NCI-H446 treated with DMSO at 0.1 percent for 48 hours (cell line): ENCODE measurements around the gene ALX3.

Experiments used
- DNase-seq: peaks from one replicate; lab custom pipeline; 2025; lab: John Stamatoyannopoulos, UW

ALX3 gene

DNA sequence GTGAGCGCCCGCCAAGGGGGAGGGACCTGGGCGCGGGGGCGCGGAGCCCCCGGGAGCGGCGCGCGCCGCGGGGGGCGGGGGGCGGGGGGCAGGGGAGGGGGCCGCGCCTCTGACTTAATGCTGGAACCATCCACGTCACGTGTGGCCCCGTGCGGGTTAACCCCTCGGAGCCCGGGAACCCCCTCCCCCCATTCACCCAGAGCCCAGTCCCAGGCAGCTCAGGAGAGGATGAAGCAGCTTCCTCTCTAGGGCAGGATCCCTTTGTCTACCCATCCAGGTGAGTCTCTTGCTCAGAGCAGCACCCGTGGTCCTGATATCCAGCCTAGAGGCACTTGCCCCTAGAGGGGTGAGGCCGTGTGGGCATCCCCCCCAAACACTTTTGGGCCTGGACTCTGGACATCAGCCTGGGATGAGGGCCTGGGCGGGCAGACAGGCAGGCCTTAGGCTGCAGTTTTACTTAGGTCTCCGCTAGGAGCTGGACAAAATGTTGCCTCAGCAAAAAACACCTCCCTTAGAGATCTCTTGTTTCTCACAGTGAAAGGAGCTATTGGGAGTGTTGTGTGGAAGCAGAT is at the start of gene ALX3:
Gene ALX3, minus strand, starts transcription at position 2 of the 572 bp plus-strand sequence. CDS start 60 bp downstream, outside the sequence.
- no peak for DNase-seq

DNA sequence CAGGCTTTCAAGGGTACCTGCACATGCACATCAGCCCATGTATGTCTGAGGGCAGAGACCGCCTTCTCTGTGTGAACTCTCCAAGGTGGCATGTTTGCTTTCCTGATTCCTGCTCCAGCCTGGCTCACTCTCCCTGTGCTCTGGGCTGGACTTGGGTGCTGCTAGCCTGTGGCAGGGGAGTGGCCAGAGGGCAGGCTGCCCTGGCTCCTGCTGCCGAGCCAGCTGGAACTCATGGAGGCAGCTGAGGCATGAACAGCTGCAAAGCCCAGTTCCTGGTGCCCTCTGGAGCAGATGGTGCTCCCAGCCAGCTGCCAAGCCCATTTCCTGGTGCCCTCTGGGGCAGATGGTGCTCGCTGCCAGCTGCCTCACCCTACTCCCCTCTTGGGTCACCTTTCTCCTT is 49.4 kb upstream of the ALX3 start:
- peak; percentile 36 for DNase-seq

DNA sequence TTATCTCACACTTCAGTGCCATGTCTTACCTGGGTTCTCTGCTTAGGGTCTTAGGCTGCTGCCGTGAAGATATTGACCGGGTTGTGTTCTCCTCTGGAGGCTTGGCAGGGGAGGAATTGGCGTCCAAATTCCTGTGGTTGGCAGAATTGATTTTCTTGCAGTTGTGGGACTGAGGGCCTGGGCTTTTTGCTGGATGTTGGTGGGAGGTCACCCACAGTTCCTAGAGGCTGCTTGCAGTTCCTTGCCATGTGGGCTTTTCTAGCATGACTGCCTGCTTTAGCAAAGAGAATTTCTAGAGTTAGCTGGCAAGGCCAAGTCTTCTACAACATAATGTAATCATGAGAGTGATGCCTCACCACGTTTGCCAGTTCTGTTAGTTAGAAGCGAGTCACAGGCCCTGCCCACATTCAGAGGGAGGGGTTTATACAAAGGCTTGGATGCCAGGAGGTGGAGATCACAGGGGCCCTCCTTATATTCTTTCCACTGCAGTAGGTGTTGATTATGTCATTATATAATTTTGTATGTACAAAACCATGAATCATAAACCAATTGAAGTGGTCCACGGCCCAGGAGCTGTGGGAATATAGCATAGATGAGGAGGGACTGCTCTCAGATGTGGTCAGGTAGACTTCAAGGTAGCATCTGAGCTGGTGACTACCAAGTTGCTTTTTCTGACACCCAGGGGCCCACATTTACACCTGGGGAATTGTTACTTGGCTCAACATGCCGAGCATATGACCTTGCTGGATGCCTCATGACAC is 48.3 kb upstream of the ALX3 start:
- DNase-seq: no peak

DNA sequence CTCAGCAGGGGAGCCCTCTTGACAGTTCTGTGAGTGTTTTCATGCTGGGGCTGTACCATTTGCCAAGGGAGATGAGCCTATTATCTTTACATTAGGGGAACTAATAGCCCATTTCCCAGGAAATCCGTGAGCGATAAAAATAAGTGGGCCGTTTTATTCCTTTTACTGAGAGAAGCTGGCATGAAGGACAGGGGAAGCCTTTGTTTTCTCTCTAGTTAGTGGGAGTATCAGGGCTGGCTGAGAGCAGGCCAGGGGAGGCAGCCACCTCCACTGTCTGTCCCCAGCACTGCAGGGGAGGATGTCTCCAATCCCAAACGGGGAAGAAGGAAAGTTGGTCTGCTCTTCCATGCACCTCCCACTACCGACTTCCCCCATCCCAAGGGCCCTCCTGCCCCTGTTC is 44.3 kb upstream of the ALX3 start:
- DNase-seq: no peak

DNA sequence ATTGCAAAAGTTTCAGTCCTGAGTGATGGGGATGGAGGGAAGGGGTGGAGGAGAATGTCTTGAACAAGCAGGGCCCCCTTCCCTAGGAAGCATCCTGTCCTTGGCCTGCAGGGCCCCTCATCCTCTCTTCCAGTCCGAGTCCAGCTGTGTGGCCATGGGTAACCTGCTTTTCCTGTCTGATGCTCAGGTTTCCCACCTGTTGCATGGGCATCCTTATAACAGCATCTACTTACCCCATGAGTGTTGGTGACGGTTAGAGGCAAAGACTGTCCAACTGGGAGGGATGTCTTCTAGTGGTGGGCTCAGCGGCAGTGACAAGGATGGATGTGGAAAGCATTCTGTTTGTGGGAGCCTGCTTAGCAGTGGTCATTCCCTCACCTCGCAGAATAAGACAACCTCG is 43.7 kb upstream of the ALX3 start:
- DNase-seq: no peak

DNA sequence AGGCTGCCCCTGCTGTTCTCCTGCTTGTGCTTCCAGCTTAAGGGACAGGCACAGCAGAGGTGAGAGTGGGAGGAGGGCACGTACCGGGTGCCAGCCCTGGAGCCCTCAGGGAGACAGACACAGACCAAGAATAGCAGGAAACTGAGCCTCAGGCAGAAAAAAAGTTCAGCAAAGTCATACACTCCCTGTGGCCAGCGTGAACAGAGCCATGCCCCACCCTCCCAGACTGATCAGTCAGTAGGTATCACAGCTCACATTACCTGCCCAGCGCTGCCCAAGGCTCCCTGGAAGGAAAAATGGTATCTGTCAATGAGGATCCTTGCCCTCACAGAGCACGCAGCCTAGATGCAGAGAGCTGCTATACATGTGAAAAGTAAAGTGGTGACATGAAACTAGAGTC is 43.1 kb upstream of the ALX3 start:
- no peak for DNase-seq

DNA sequence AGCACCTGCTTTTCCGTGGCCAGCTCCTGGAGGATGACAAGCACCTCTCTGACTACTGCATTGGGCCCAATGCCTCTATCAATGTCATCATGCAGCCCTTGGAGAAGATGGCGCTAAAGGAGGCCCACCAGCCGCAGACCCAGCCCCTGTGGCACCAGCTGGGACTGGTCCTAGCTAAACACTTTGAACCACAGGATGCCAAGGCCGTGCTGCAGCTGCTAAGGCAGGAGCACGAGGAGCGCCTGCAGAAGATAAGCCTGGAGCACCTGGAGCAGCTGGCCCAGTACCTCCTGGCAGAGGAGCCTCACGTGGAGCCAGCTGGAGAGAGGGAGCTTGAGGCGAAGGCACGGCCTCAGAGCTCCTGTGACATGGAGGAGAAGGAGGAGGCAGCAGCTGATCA is 42.2 kb upstream of the ALX3 start:
- no peak for DNase-seq

DNA sequence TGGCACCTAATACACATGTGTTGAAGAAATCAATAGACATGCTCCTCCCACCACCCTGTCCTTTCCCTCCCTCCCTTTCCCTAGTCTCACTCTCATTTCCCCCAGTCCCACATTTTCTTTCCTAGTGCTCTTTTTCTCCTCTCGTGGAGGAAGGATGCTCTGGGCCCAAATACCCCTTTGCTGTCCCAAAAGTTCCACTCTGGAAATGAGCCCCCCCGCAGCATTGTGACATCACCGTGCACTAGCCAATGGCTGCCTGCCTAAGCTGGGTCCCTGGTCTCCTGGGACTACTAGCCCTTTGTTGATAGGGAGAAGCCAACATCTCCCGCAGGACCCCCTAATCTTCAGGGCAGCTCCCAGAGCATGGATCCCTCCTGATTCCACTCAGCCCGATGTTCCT is 41.7 kb upstream of the ALX3 start, which contains the start of gene UBL4B:
Gene UBL4B, plus strand, starts transcription at position 301 of the 400 bp plus-strand sequence. Its CDS starts 92 bp downstream, at position 393.
- no peak for DNase-seq

DNA sequence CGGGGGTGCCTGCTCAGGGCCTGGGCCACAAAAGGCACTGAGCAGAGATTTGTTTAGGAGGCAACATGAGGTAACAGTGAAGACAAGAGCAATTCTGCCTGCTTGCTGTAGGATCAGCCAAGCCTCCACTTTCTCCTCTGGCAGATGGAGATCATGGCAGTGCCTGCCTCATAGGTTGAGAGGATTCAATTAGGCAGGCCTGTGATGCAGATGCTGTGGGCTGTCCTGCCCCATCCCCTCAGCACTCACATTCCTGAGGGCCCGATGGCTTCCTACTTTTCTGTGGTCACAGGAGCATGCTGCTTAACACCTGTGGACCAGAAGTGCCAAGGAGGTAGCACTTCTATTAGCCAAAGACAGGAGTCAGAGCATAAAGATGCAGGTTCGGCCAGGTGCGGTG is 40.6 kb upstream of the ALX3 start:
- no peak for DNase-seq

DNA sequence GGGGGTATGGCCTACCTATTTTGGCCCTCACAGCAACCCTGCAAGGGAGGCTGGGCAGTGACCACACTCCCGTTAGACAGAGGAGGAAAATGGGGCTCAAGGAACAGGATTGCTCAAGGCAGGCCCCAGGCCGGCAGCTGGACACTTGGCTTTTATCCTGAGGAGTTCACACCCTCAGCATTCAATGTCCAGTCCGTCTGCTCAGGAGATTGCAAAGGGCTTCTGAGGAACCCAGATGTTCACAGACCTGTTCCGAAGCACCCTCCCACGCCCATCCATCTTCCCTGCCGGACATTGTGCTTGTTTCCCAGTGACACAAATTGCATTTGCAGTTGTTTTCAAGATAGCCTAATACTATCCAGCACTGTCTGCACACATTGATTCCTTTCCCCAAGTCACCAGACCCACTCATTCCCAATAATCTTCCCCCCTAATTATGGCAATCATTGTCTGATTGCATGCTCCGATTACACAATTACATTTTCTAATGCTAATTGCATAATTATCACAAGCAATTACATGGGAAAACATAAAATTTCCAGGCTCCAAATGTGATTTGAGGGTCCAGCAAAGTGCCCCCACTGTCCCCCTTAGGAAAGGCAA is 37.5 kb upstream of the ALX3 start:
- no peak for DNase-seq

DNA sequence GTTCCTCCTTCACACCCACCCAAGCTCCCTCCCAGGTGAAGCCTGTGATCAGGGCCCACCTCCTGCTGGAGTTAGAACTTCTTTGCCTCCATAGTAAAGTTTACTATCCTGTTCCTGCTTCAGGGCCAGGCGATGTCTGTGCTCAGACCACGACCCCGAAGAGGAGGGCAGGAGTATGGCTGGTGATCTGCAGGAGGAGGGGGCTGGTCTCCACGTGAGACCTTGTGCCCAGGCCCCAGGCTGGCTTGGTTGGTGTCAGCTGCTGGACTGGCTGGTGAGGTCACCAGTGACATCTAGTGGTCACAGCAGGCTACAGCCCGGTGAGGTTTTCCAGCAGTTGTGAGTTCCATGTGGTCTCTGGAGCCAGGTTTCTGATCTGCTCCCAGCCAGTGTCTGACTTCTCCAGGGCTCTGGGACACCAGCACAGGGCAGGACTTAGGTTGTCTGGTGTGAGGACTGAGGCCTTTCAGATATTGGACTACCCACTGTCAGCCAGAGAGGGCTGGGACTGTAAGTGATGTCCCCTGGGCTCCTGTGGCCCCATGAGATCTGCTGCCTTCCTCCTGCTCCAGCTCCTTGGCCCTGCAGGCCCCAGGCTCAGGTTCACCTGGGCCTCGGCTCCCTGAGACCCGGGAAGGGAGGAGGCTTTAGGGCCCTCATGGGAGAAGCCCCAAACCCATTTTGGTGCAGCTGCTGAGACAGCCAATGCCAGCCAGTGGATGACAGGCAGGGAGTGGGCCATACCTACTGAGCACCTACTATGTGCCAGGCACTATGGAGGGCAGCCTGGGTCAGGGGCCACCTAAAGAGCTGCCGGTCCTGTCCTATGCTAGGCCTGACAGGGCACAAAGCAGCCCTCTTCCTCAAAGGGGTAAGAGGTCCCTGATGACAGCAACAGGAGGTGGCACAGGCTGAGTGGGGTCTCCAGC is 35.8 kb upstream of the ALX3 start:
- peak; percentile 55 for DNase-seq

DNA sequence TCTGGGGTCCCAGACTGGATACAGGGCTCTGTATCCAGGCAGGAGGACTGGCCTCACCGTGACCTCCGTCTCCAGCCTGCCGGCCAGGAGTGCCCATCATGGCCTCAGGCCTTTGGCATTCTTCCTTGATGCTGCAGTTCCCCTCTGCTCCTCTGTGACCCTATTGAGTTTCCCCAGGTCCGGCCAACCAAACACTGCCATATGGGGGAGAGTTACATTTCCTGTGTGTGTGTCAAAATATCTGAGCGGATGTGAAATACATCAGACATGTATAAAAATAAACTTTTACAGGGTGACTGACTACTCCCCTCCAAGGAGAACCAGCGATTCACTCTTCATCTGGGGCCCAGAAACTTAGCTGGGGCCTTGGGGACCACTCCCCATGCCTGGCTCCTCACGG is 31.6 kb upstream of the ALX3 start:
- DNase-seq: no peak

DNA sequence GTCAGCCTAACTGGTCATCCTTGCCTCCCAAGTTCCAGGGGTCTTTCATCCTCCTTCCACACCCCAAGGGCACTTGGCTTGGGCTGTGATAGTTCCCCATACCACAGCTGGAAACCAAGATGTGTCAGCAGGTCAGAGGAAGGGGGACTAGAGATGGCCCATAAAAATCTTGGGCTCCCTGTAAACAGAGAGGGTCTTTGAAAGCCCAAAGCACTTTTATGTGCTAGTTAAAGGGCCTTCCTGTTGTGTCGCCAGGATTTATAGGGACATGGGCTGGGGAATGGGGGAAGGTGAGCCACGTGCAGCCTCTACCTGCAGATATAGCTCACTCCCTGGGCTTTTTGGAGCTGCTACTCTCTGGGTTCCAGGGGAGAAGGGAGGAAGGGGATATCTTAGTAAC is 29.9 kb upstream of the ALX3 start:
- no peak for DNase-seq

DNA sequence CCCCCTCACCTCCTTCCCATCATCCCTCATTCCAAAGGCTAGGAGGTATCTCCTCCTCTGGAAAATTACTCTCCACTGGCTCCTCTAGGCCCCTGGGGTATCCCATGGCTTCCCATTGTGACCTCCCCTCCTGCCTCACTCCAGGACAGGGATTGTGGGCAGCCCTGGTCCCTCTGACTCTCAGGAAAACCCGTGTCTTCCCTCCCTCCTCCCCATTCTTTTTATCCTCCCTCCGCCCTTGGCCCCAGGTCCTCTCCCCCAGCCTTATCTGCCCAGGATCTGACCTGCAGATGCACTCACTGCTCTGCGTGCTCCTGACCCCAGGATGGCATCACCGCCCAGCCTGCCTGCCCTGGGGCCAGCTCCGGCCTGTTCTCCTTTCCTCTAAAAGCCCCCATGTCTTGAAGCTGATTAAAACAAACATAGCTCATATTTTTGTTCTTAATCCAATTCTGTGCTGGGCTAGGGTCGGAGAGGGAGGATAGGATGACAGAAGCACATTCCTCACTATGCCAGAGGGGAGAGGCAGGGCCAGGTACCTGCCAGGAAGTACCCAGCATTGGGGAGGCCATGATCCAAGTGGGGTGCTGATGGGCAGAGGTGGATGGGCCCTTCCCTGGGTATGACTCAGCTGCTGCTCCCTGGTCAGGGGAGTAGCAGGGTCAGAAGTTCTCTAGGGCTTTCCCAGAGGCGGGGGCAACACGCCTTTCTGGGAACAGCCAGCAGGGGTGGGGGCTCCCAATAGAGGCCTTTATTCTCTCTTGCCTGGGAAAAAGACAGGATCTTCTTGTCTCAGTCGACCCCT is 28.0 kb upstream of the ALX3 start:
- no peak for DNase-seq

DNA sequence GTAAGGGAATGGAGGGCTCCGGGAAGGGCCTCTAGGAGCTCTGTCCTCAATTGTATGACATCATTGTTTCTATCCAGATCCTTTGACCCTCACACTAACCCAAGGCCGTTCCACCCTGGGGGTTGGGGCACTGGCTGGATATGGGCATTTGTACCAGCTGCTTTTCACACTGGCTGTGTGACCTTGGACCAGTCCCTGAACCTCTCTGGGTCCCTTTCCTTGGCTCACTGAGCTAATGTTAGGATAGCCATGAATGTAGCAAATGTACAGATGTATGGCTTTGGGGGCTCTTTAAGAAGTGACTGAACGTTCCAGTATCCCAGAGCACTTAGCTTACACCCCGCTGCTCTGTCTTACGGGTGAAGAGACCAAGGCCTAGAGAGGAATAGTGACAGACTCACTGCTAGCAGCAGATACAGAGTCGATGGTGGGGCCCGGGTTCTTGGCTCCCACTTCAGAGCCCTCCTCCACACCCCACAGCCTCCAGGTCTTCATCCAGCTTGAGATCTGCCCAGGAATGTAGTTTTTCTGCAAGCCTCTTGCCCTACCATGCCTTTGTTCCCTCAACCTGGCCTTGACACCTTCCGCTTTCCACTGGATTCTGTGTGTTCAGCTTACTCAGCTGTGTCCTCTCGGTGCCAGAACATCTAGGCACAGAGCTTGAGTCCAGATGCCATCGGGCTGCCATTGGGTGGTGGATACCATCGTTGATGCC is 27.2 kb upstream of the ALX3 start:
- DNase-seq: no peak

DNA sequence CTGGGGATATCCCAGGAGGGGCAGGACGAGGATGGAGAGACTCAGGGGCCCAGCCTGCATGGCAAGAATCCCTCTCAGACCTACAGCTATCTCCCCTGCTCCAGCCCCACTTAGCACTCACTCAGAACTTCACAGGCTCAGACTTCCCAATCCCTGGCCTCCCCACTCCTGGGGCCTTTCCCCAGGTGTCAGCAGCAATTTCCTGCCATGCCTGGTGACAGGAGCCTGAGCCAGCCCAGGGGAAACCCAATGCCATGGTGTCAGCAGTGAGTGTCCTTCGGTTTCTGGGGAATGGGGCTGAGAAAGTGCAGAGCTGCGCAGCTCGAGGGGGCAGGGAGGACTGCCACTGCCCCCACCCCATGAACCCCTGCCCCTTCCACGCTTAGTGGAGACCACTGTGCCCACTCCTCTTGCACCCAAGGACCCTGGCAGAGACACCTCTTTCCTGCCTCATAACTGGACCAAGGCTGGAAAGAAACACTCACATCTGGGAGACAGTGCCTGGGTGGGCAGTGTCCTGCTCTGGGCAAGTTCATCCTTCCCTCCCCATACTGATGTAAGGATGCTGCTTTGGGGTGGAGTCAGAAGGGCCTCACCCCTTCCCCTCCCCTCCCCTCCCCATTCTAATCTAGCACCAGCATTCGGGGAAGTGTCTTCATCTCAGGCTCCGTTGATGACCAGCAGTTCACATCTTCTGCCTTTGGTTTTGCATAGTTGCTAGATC is 24.6 kb upstream of the ALX3 start:
- no peak for DNase-seq

DNA sequence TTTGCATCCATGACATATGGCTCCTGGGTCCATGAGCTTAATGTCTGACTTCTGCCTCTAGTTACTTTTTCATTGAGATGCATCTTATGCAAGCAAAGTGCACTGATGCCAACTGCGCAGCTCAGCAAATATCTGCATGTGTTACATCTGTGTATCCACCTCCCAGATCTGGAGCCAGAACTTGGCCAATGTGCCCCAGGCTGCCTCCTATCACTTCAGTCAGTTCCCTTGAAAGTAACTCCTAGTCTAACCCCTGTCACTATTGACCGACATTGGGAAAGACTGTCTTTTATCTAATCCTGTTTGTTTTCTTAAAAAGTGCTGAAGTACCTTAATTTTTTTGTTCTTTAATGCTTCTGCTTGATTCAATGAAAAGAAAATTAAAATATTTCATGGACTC is 22.5 kb upstream of the ALX3 start:
- no peak for DNase-seq

DNA sequence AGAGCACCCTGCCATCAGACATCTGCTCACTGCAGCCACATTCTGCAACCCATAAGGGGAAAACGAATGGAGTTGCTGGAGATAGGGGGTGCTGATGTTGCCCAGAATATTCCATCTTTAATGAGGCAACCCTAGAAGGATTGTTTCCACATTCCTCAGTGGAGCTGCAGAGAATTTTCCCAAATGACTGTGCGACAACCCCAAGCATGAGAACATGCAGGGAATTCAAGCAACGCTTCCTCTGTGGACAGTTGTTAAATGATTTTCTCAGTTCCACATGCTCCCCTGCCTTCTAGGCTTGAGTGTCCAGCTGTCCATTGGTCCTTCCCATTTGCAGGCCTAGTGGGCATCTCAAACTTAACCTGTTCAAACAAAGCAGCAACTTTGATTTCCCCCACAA is 21.3 kb upstream of the ALX3 start:
- DNase-seq: no peak

DNA sequence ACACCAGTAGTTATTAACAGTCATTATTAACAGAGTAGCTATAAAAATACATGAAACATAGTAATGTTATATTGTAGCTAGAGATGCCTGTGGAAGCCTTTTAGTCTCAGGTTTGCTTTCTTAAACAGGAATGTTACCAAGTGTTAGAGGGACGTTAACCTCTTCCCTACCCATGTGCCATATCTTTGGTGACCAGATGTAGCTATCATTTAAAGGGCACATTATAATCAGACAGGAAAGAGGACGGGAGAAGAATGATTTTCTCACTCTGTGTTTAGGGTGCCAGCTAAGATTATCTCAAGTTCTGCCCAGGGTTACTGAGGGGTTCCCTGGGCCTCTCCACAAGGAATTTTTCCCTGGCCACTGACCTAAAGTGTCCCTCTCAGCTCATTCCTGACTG is 20.9 kb upstream of the ALX3 start:
- no peak for DNase-seq
